K562 (cell line): ENCODE measurements around the gene KRTAP10-11. TPM values are rescaled to one million over a fixed set of nuclear protein-coding genes. Genes with fewer than 3 reads are reported as not detected.

Experiments used
- ATAC-seq: fragments of 200-7000 bp; cut with Tn5 transposase; 3 replicates; pipeline ENCODE4 v1.9.1; 2020; ENCODE audit warnings: moderate library complexity
- BruUV-seq: library from RNA; stranded (reverse); fragments of 400-500 nt; replicated peaks from 2 replicates; lab custom pipeline; 2021; lab: Mats Ljungman, UMichigan
- CTCF ChIA-PET: fragments of 300-600 bp; formaldehyde crosslinking; extraction: SDS; loops from one replicate; lab custom pipeline; 2021; ENCODE audit warnings: low intra/inter-chr PET ratio; lab: Yijun Ruan, JAX
- POLR2A ChIA-PET: fragments of 300-600, 350-650 bp; sonication (Branson Sonifier 250); formaldehyde crosslinking; extraction: SDS; loops from one replicate; lab custom pipeline; 2021; ENCODE audit warnings: antibody characterized with exemption, inconsistent platforms; lab: Yijun Ruan, JAX
- DNase-seq, 4 experiments: peaks; one replicate each; pipeline versions ENCODE4 v3.0.0 to v3.0.0-alpha.2; 2011 to 2018; ENCODE audit warnings: low spot score in 3 of 4, mixed read lengths in 3 of 4; ENCODE audit errors: extremely low read depth in 1 of 4
- FAIRE-seq: peaks from 2 replicates; lab custom pipeline; 2011; peaks lifted over from hg19 to GRCh38; lab: Jason Lieb, UNC
- H2AFZ ChIP-seq: 2 replicates; pipeline ENCODE4 v1.6.0; 2011; ENCODE audit warnings: low read depth, low read length, control low read depth, inconsistent platforms
- H3K27ac ChIP-seq: fragments of 200-600 bp; 3 replicates; pipeline ENCODE4 v1.8.0; 2011; ENCODE audit warnings: low read depth, mild to moderate bottlenecking, control low read depth, inconsistent platforms, low read length, moderate library complexity, mixed read lengths; ENCODE audit errors: extremely low read depth
- H3K27me3 ChIP-seq, 2 experiments: fragments of 300-600 bp in 1 of 2; 2 replicates in 1 of 2; 3 replicates in 1 of 2; pipeline versions ENCODE4 v1.6.0 to v1.8.0; 2011; ENCODE audit warnings: inconsistent platforms in 2 of 2, low read length in 2 of 2, mild to moderate bottlenecking in 1 of 2, mixed read lengths in 1 of 2, moderate library complexity in 1 of 2; ENCODE audit not compliant: control insufficient read depth in 2 of 2, insufficient read depth in 2 of 2
- H3K36me3 ChIP-seq: fragments of 300-600 bp; 3 replicates; pipeline ENCODE4 v1.8.0; 2011; ENCODE audit warnings: mild to moderate bottlenecking, low read length, inconsistent platforms; ENCODE audit not compliant: control insufficient read depth, insufficient read depth
- H3K4me1 ChIP-seq, 2 experiments: fragments of 200-600 bp in 1 of 2; replicated peaks in 1 of 2; 2 replicates in 1 of 2; 3 replicates in 1 of 2; pipeline versions ENCODE4 v1.5.1 to v1.8.0; 2011; ENCODE audit warnings: inconsistent platforms in 2 of 2, low read length in 2 of 2, mild to moderate bottlenecking in 1 of 2, mixed read lengths in 1 of 2, moderate library complexity in 1 of 2; ENCODE audit not compliant: control insufficient read depth in 2 of 2, insufficient read depth in 2 of 2
- H3K4me2 ChIP-seq: 2 replicates; pipeline ENCODE4 v1.6.1; 2011; ENCODE audit warnings: low read length, control low read depth, inconsistent platforms, mixed read lengths; ENCODE audit not compliant: insufficient read depth
- H3K4me3 ChIP-seq: fragments of 200-600 bp; sonication (generic), shearing (Covaris generic); 2 replicates; pipeline ENCODE4 v1.5.1; 2016; ENCODE audit warnings: control low read depth, inconsistent platforms
- H3K79me2 ChIP-seq: fragments of 200-600 bp; 3 replicates; pipeline ENCODE4 v1.8.0; 2011; ENCODE audit warnings: low read length, inconsistent platforms; ENCODE audit not compliant: control insufficient read depth, insufficient read depth
- H3K9ac ChIP-seq, 2 experiments: 2 replicates each; pipeline versions ENCODE4 v1.6.0 to v1.6.1; 2011; ENCODE audit warnings: low read depth in 2 of 2, low read length in 2 of 2, control low read depth in 1 of 2, inconsistent platforms in 1 of 2, mild to moderate bottlenecking in 1 of 2, mixed read lengths in 1 of 2; ENCODE audit not compliant: insufficient read depth in 1 of 2
- H3K9me1 ChIP-seq: one replicate; pipeline ENCODE4 v1.6.0; 2011; ENCODE audit warnings: inconsistent platforms, mild to moderate bottlenecking, low read length, moderate library complexity; ENCODE audit not compliant: control insufficient read depth, insufficient read depth
- H3K9me3 ChIP-seq: replicated peaks from 2 replicates; pipeline ENCODE4 v1.5.1; 2011; ENCODE audit warnings: low read depth, low read length, inconsistent platforms; ENCODE audit not compliant: control insufficient read depth, insufficient read depth
- H4K20me1 ChIP-seq: replicated peaks from 2 replicates; pipeline ENCODE4 v1.6.1; 2011; ENCODE audit warnings: low read length, inconsistent platforms, mixed read lengths; ENCODE audit not compliant: control insufficient read depth, insufficient read depth
- HEY1 ChIP-seq: fragments of 250-450 bp; sonication (Bioruptor Pico); IDR thresholded peaks from 2 replicates; pipeline ENCODE4 v1.5.0; 2020; ENCODE audit warnings: mild to moderate bottlenecking, moderate library complexity, borderline replicate concordance
- MTA1 ChIP-seq: fragments of 450-650 bp; IDR thresholded peaks from 2 replicates; pipeline ENCODE4 v1.6.1; 2017; ENCODE audit warnings: borderline replicate concordance
- RBM25 ChIP-seq: fragments of 200-400 bp; formaldehyde crosslinking; IDR thresholded peaks from 2 replicates; pipeline ENCODE4 v1.6.1; 2018; ENCODE audit warnings: low read length, low read depth, moderate library complexity; ENCODE audit not compliant: severe bottlenecking
- TFE3 ChIP-seq: fragments of 450-650 bp; formaldehyde crosslinking; IDR thresholded peaks from 2 replicates; pipeline ENCODE4 v1.4.0; 2020; ENCODE audit warnings: mild to moderate bottlenecking, mixed read lengths
- WGBS: fragments of 100-300 bp; shearing (Covaris generic); methylation state at CpG from one replicate; pipeline ENCODE4 v1.1.6; 2016; ENCODE audit warnings: low coverage, mixed read lengths; ENCODE audit not compliant: insufficient coverage; ENCODE audit errors: missing lambda C conversion rate; 5-methylcytosine and 5-hydroxymethylcytosine counted together
- in situ Hi-C: fragments of 300-500 bp; cut with MboI; formaldehyde crosslinking; loops from 4 replicates; pipeline ENCODE4 v1.15.0; 2018; ENCODE audit warnings: inconsistent platforms, mixed read lengths
- intact Hi-C: fragments of 100-400 bp; cut with micrococcal nuclease; formaldehyde crosslinking; loops from 2 replicates; pipeline ENCODE4 v1.14.2; 2022
- polyA plus RNA-seq, 8 experiments: library from polyadenylated mRNA; depleted of rRNA in 4 of 8; stranded (reverse) in 5 of 8; unstranded in 3 of 8; fragments of >200 nt; fragmentation: Nextera tagmentation in 2 of 8; fragmentation: Illumina TruSeq in 1 of 8; extraction: Ambion mirVana in 2 of 8; extraction: Trizol in 1 of 8; gene quantifications; 2 replicates each; pipeline versions ENCODE4 v1.2.1 to v1.2.3, GENCODE V29; 2011 to 2014; ENCODE audit warnings: inconsistent platforms in 1 of 8, missing spikeins in 1 of 8
- total RNA-seq, 7 experiments: library from RNA; depleted of rRNA in 6 of 7; stranded (reverse); fragments of >200 nt in 6 of 7; fragmentation: Illumina TruSeq in 2 of 7; extraction: Trizol in 2 of 7; gene quantifications; 2 replicates each; pipeline versions ENCODE4 v1.2.1 to v1.2.3, GENCODE V29; 2011 to 2021; ENCODE audit warnings: low replicate concordance in 1 of 7

Gene KRTAP10-11
- total and polyA plus RNA-seq, 9 of the 15 experiments (the other 6 are each of a cell fraction or from before 2014, with no cell fraction given): not detected

GRCh38 chr21:44667612-44668011 is 21.4 kb downstream of the KRTAP10-11 start:
- Histone ChIP-seq H3K27me3 (no peaks in the 10 kb centered on the region), H3K9ac (no peak overlapping the region), H3K4me1 (no peaks in the 10 kb centered on the region), H3K36me3 (no peaks in the 10 kb centered on the region), H4K20me1 (no peaks in the 10 kb centered on the region), H2AFZ (no peak overlapping the region), H3K4me3 (no peak overlapping the region), H3K9me1 (no peaks in the 10 kb centered on the region), H3K79me2 (no peaks in the 10 kb centered on the region), H3K9me3 (peaks cover 4% of the 10 kb centered on the region), H3K4me2 (no peak overlapping the region), H3K27ac (no peak overlapping the region)
- in situ Hi-C loops (no loop called here), intact Hi-C loops (no loop called here)
- WGBS: 0% methylated on average over 1 of the region's 1 CpG
- POLR2A ChIA-PET: interaction anchor here (0.8 kb wide), 1 partner anchor 1306 kb away, joined by 3 read pairs; no protein-coding TSS in a partner anchor
- no peak for ATAC-seq
- no peak for TF ChIP-seq HEY1 (CRISPR knock-in tag)
- TF ChIP-seq TFE3: peak; percentile 76
- CTCF ChIA-PET: no interaction called here
- DNase-seq: no peak
- BruUV-seq: no TSS peak
- FAIRE-seq: no peak

- DNase-seq: no peak
- Histone ChIP-seq H4K20me1 (no peaks in the 10 kb centered on the region), H3K4me2 (no peak overlapping the region), H3K4me1 (no peaks in the 10 kb centered on the region)
- TF ChIP-seq RBM25 (no peak), MTA1 (no peak)
- TF ChIP-seq, all 486 proteins: peak for 0
- intact Hi-C loops: no loop called here
- Histone ChIP-seq H3K36me3 (no peaks in the 10 kb centered on the region), H3K9ac (no peak overlapping the region), H3K4me3 (no peak overlapping the region), H2AFZ (no peak overlapping the region), H3K27me3 (no peaks in the 10 kb centered on the region), H3K9me1 (no peaks in the 10 kb centered on the region), H3K9me3 (peaks cover 4% of the 10 kb centered on the region), H3K27ac (no peak overlapping the region), H3K79me2 (no peaks in the 10 kb centered on the region)
- BruUV-seq: no TSS peak
- WGBS: 0% methylated on average over 3 of the region's 3 CpGs
- in situ Hi-C loops: no loop called here
- POLR2A ChIA-PET: no interaction called here
- CTCF ChIA-PET: no interaction called here
- ATAC-seq (no peak), FAIRE-seq (no peak)
These were observed 24.6 kb downstream of the KRTAP10-11 start for GRCh38 chr21:44670642-44671432.
